NB4 (cell line): ENCODE measurements around the gene MAP3K2.

ENCODE experiments used
- CTCF ChIP-seq: IDR thresholded peaks from one replicate; pipeline ENCODE4 v1.5.1; 2012; ENCODE audit warnings: low read depth, low read length
- MAX ChIP-seq: IDR thresholded peaks from 2 replicates; pipeline ENCODE4 v1.6.1; 2011; ENCODE audit warnings: low read depth, low read length
- MYC ChIP-seq: IDR thresholded peaks from 2 replicates; pipeline ENCODE4 v1.6.1; 2011; ENCODE audit warnings: low read depth, low read length
- POLR2A ChIP-seq: IDR thresholded peaks from 2 replicates; pipeline ENCODE4 v1.6.1; 2011; ENCODE audit warnings: mild to moderate bottlenecking; ENCODE audit not compliant: insufficient read length; ENCODE audit errors: extremely low read depth

- no peak for TF ChIP-seq CTCF
- TF ChIP-seq MAX, result no peak
- no peak for TF ChIP-seq POLR2A
- no peak for TF ChIP-seq MYC
These were observed 130.9 kb downstream of the MAP3K2 start for GRCh38 chr2:127256866-127257265.
